SK-N-SH (cell line): Measurements from ENCODE around the gene TMEM11. TPM values are rescaled to one million over a fixed set of nuclear protein-coding genes. Genes with fewer than 3 reads are reported as not detected.
"Not testable (repeated sequence)": the region's sequence is repeated elsewhere in the genome, so short reads cannot be mapped to it uniquely, and the experiment has no call there.

Experiments used
- CTCF ChIA-PET: fragments of 300-600, 350-600 bp; formaldehyde crosslinking; extraction: SDS; loops from one replicate; lab custom pipeline; 2021; lab: Yijun Ruan, JAX
- POLR2A ChIA-PET: fragments of 350-600 bp; sonication (Branson Sonifier 250); formaldehyde crosslinking; extraction: SDS; loops from one replicate; lab custom pipeline; 2020; ENCODE audit warnings: antibody characterized with exemption, inconsistent platforms; lab: Yijun Ruan, JAX
- DNase-seq: peaks from one replicate; pipeline ENCODE4 v3.0.0; 2012
- H2AFZ ChIP-seq: fragments of 200-600 bp; sonication (generic); 2 replicates; pipeline ENCODE4 v1.8.1; 2016; ENCODE audit warnings: antibody characterized with exemption, mild to moderate bottlenecking, low read depth
- H3F3A ChIP-seq: fragments of 200-600 bp; sonication (generic); replicated peaks from 2 replicates; pipeline ENCODE3; 2016; ENCODE audit warnings: antibody characterized with exemption, mild to moderate bottlenecking; ENCODE audit not compliant: insufficient read depth
- H3K27ac ChIP-seq, 2 experiments: fragments of 200-500 bp in 1 of 2; fragments of 200-600 bp in 1 of 2; sonication (Bioruptor generic) in 1 of 2; sonication (generic), shearing (Covaris generic) in 1 of 2; 2 replicates each; pipeline versions ENCODE4 v1.5.1 to v1.6.1; 2014 to 2016; ENCODE audit warnings: low read depth in 2 of 2, inconsistent platforms in 1 of 2, low read length in 1 of 2, mild to moderate bottlenecking in 1 of 2, mixed read lengths in 1 of 2
- H3K27me3 ChIP-seq: fragments of 200-600 bp; sonication (generic), shearing (Covaris generic); 2 replicates; pipeline ENCODE4 v1.6.1; 2016; ENCODE audit warnings: mixed run types; ENCODE audit not compliant: insufficient read depth
- H3K36me3 ChIP-seq, 2 experiments: fragments of 200-500 bp in 1 of 2; fragments of 200-600 bp in 1 of 2; sonication (Bioruptor generic) in 1 of 2; sonication (generic) in 1 of 2; replicated peaks in 1 of 2; 2 replicates each; pipeline versions ENCODE3 to v1.5.1; 2014 to 2016; ENCODE audit warnings: low read length in 1 of 2, mild to moderate bottlenecking in 1 of 2; ENCODE audit not compliant: insufficient read depth in 2 of 2, control insufficient read depth in 1 of 2
- H3K4me1 ChIP-seq, 2 experiments: fragments of 200-500 bp in 1 of 2; fragments of 200-600 bp in 1 of 2; sonication (Bioruptor generic) in 1 of 2; sonication (generic), shearing (Covaris generic) in 1 of 2; 2 replicates each; pipeline versions ENCODE4 v1.5.1 to v1.6.1; 2014 to 2016; ENCODE audit warnings: low read depth in 1 of 2, low read length in 1 of 2, mixed run types in 1 of 2; ENCODE audit not compliant: insufficient read depth in 2 of 2, control insufficient read depth in 1 of 2
- H3K4me2 ChIP-seq: fragments of 200-600 bp; sonication (generic), shearing (Covaris generic); 2 replicates; pipeline ENCODE4 v1.6.1; 2017; ENCODE audit warnings: mixed run types
- H3K4me3 ChIP-seq, 2 experiments: fragments of 200-500 bp in 1 of 2; fragments of 200-600 bp in 1 of 2; sonication (Bioruptor generic) in 1 of 2; sonication (generic), shearing (Covaris generic) in 1 of 2; 2 replicates each; pipeline versions ENCODE4 v1.5.1 to v1.8.1; 2014 to 2016; ENCODE audit warnings: low read depth in 2 of 2, inconsistent platforms in 1 of 2, low read length in 1 of 2, mild to moderate bottlenecking in 1 of 2, mixed read lengths in 1 of 2, moderate library complexity in 1 of 2
- H3K79me2 ChIP-seq: fragments of 200-600 bp; sonication (generic); 2 replicates; pipeline ENCODE4 v1.8.1; 2017; ENCODE audit warnings: mild to moderate bottlenecking; ENCODE audit not compliant: insufficient read depth
- H3K9ac ChIP-seq: fragments of 200-600 bp; sonication (generic); 2 replicates; pipeline ENCODE4 v1.6.1; 2017; ENCODE audit warnings: mixed run types
- H3K9me2 ChIP-seq: fragments of 200-600 bp; sonication (generic); 2 replicates; pipeline ENCODE4 v1.6.1; 2017; ENCODE audit warnings: mixed run types
- H3K9me3 ChIP-seq: fragments of 200-600 bp; sonication (generic); 2 replicates; pipeline ENCODE4 v1.6.1; 2017; ENCODE audit warnings: mixed run types, mild to moderate bottlenecking, moderate library complexity
- H4K20me1 ChIP-seq: fragments of 200-600 bp; sonication (generic); 2 replicates; pipeline ENCODE4 v1.6.1; 2017; ENCODE audit warnings: mild to moderate bottlenecking, mixed run types; ENCODE audit not compliant: insufficient read depth
- CHD2 ChIP-seq: fragments of 150-350 bp; IDR thresholded peaks from 2 replicates; pipeline ENCODE4 v1.6.1; 2018; ENCODE audit warnings: low read length; ENCODE audit not compliant: partially characterized antibody
- ELF1 ChIP-seq: IDR thresholded peaks from 2 replicates; pipeline ENCODE4 v1.4.0; 2012
- JUND ChIP-seq: IDR thresholded peaks from 2 replicates; pipeline ENCODE4 v1.4.0; 2012
- MXI1 ChIP-seq: IDR thresholded peaks from 2 replicates; pipeline ENCODE4 v1.6.1; 2012; ENCODE audit warnings: mild to moderate bottlenecking, low read depth, low read length, improper control_type of control experiment
- NRF1 ChIP-seq: IDR thresholded peaks from 2 replicates; pipeline ENCODE4 v1.6.1; 2012; ENCODE audit warnings: low read depth, mild to moderate bottlenecking, low read length
- POLR2AphosphoS5 ChIP-seq: IDR thresholded peaks from 2 replicates; pipeline ENCODE4 v1.6.1; 2012; ENCODE audit warnings: low read depth, low read length
- TAF1 ChIP-seq: IDR thresholded peaks from 2 replicates; pipeline ENCODE4 v1.6.1; 2012; ENCODE audit warnings: low read depth, mild to moderate bottlenecking, low read length, moderate library complexity, borderline replicate concordance
- YY1 ChIP-seq: IDR thresholded peaks from 2 replicates; pipeline ENCODE4 v1.4.0; 2012; ENCODE audit warnings: low read depth, mild to moderate bottlenecking
- WGBS: methylation state at CpG from one replicate; pipeline ENCODE4 v1.1.6; 2017; ENCODE audit warnings: low lambda C conversion rate; 5-methylcytosine and 5-hydroxymethylcytosine counted together
- polyA plus RNA-seq, 3 experiments: library from polyadenylated mRNA; depleted of rRNA; stranded (reverse); fragments of >200 nt; gene quantifications; 2 replicates each; pipeline ENCODE4 v1.2.3, GENCODE V29; 2012
- TF ChIP-seq, protein P1 (sequence below): IDR thresholded peaks from 2 replicates; pipeline ENCODE4; 2012
- TF ChIP-seq, protein P2 (sequence below): fragments of 200-600 bp; sonication (generic); IDR thresholded peaks from 2 replicates; pipeline ENCODE4 v1.6.1; 2017; ENCODE audit warnings: antibody characterized with exemption, mild to moderate bottlenecking, moderate library complexity
- TF ChIP-seq, protein P3 (sequence below): fragments of 150-350 bp; IDR thresholded peaks from 2 replicates; pipeline ENCODE4 v1.6.1; 2017; ENCODE audit warnings: antibody characterized with exemption, low read length, low read depth, borderline replicate concordance

Gene TMEM11
- polyA plus RNA-seq, 1 of the 3 experiments (the other 2 are of a cell fraction), result 52.3 TPM

DNA sequence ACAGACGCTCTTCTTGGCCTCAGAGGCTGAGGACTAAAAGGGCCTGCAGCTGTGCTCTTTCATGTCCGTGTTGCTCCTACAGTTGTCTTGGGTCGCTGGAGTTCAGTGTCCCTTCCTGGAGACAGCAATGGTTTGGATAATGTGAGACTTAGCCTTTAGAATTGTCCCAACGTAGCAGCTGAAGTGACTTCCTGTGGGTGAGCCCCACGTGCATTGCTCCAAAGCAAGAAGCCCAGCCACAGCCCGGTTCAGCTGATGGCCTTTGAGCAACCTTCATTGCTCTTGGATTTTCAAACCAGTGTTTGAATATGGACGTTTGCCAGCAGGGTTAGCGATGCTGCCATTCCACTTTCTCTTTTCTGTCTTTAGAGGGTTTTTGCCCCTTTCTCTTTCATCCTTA lies 19.7 kb downstream of the TMEM11 start:
- CTCF ChIA-PET, result interaction anchor here (1.2 to 2.0 kb wide), 6 partner anchors 10 to 75 kb away, joined by 3 to 8 read pairs (median 4); no protein-coding TSS in a partner anchor
- H3K27ac ChIP-seq, result peak overlapping the region in 1 of 2 experiments; percentile 40; a peak in 2 of 4 replicates

DNA sequence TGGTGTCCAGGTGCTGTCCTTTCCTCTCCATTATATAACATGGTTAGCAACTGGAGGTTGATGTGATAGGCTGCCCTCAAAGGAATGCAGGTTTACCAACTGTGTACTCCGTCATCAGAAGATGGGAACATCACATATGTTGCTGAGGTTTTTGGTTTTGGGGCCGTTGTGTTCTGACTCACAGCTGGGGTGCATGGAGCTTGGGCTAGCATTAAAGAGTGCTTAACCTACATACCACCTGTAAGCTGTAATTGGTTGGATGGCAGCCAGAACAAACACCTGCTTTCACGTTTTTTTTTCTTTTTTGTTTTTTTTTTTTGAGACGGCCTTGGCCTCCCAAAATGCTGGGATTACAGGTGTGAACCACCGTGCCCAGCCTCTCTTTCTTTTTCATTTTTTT lies 20.9 kb downstream of the TMEM11 start:
- H3K9me2 ChIP-seq, result no peaks in the 10 kb centered on the region
- H3K9me3 ChIP-seq, result no peaks in the 10 kb centered on the region
- no peak overlapping the region for H3K27ac ChIP-seq
- POLR2A ChIA-PET, result no interaction called here
- H3K9ac ChIP-seq, result no peak overlapping the region
- H3K27me3 ChIP-seq, result no peaks in the 10 kb centered on the region
- 90% methylated on average over 5 of the region's 5 CpGs for WGBS
- peaks cover 14% of the 10 kb centered on the region for H4K20me1 ChIP-seq
- no peak overlapping the region for H3K4me3 ChIP-seq
- H3K36me3 ChIP-seq, result peaks cover 4 to 11% of the 10 kb centered on the region in 2 experiments
- no peak overlapping the region for H3K4me2 ChIP-seq
- peaks cover 16% of the 10 kb centered on the region; the same call in 1 of the 2 replicates for H3K79me2 ChIP-seq
- CTCF ChIA-PET, result no interaction called here
- DNase-seq, result no peak
- H2AFZ ChIP-seq, result no peak overlapping the region
- H3K4me1 ChIP-seq, result peaks cover 0 to 17% of the 10 kb centered on the region in 2 experiments; a peak in 1 of 4 replicates
- no peak for TF ChIP-seq TAF1
- TF ChIP-seq, protein P1, sequence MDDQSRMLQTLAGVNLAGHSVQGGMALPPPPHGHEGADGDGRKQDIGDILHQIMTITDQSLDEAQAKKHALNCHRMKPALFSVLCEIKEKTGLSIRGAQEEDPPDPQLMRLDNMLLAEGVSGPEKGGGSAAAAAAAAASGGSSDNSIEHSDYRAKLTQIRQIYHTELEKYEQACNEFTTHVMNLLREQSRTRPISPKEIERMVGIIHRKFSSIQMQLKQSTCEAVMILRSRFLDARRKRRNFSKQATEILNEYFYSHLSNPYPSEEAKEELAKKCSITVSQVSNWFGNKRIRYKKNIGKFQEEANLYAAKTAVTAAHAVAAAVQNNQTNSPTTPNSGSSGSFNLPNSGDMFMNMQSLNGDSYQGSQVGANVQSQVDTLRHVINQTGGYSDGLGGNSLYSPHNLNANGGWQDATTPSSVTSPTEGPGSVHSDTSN, result no peak
- TF ChIP-seq, protein P2, sequence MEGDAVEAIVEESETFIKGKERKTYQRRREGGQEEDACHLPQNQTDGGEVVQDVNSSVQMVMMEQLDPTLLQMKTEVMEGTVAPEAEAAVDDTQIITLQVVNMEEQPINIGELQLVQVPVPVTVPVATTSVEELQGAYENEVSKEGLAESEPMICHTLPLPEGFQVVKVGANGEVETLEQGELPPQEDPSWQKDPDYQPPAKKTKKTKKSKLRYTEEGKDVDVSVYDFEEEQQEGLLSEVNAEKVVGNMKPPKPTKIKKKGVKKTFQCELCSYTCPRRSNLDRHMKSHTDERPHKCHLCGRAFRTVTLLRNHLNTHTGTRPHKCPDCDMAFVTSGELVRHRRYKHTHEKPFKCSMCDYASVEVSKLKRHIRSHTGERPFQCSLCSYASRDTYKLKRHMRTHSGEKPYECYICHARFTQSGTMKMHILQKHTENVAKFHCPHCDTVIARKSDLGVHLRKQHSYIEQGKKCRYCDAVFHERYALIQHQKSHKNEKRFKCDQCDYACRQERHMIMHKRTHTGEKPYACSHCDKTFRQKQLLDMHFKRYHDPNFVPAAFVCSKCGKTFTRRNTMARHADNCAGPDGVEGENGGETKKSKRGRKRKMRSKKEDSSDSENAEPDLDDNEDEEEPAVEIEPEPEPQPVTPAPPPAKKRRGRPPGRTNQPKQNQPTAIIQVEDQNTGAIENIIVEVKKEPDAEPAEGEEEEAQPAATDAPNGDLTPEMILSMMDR, result no peak
- TF ChIP-seq JUND, result no peak
- TF ChIP-seq YY1, result no peak
- peaks cover 4% of the 10 kb centered on the region for H3F3A ChIP-seq

More for the DNA sequence above, 19.7 kb downstream of the TMEM11 start:
- H3K27me3 ChIP-seq, result no peaks in the 10 kb centered on the region
- no peak overlapping the region for H3K4me2 ChIP-seq
- H3K79me2 ChIP-seq, result peaks cover 28% of the 10 kb centered on the region
- peaks cover 0 to 17% of the 10 kb centered on the region in 2 experiments; a peak in 1 of 4 replicates for H3K4me1 ChIP-seq
- H3F3A ChIP-seq, result peaks cover 4% of the 10 kb centered on the region
- H3K9ac ChIP-seq, result no peak overlapping the region
- peak; percentile 39 for DNase-seq
- no peak overlapping the region for H2AFZ ChIP-seq
- WGBS, result 65% methylated on average over 8 of the region's 8 CpGs
- H4K20me1 ChIP-seq, result peaks cover 20% of the 10 kb centered on the region
- no peak overlapping the region for H3K4me3 ChIP-seq
- no peaks in the 10 kb centered on the region for H3K9me3 ChIP-seq
- POLR2A ChIA-PET, result interaction anchor here (0.9 kb wide), 1 partner anchor 17 kb away, joined by 3 read pairs; no protein-coding TSS in a partner anchor
- TF ChIP-seq POLR2AphosphoS5, result no peak
- no peak for TF ChIP-seq JUND
- TF ChIP-seq MXI1, result no peak
- no peak for TF ChIP-seq ELF1
- TF ChIP-seq, protein P1, result no peak
- no peak for TF ChIP-seq CHD2
- TF ChIP-seq NRF1, result no peak
- TF ChIP-seq, protein P3, sequence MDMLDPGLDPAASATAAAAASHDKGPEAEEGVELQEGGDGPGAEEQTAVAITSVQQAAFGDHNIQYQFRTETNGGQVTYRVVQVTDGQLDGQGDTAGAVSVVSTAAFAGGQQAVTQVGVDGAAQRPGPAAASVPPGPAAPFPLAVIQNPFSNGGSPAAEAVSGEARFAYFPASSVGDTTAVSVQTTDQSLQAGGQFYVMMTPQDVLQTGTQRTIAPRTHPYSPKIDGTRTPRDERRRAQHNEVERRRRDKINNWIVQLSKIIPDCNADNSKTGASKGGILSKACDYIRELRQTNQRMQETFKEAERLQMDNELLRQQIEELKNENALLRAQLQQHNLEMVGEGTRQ, result no peak
- TF ChIP-seq, all 33 proteins: peak for 0
- Histone ChIP-seq H3K9me2 (no peaks in the 10 kb centered on the region), H3K36me3 (peaks cover 4 to 14% of the 10 kb centered on the region in 2 experiments)

DNA sequence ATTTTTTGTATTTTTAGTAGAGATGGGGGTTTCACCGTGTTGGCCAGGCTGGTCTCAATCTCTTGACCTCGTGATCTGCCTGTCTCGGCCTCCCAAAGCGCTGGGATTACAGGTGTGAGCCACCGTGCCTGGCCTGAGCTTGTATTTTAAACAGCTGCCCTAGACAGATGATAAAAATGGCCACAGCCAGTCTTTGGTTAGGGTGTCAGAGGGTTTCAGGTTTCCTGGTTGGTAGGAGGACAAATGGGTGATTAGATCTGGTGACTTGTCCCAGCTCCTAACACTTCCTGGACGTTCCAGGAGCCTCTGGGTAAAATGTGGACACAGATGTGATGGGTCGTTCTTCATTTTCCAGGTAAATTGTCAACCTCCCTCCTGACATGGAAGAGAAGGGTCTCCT lies 21.5 kb downstream of the TMEM11 start:
- H3F3A ChIP-seq, H3K4me3 ChIP-seq, DNase-seq, H3K9me3 ChIP-seq, H3K9me2 ChIP-seq, H4K20me1 ChIP-seq, CTCF ChIA-PET, H3K36me3 ChIP-seq, H3K79me2 ChIP-seq, POLR2A ChIA-PET, H3K4me2 ChIP-seq, H3K27ac ChIP-seq, H3K9ac ChIP-seq, H3K27me3 ChIP-seq, H2AFZ ChIP-seq: not testable (repeated sequence)
- 99% methylated on average over 7 of the region's 7 CpGs for whole genome bisulfite sequencing
- peaks cover 0 to 17% of the 10 kb centered on the region in 2 experiments; a peak in 1 of 4 replicates for H3K4me1 ChIP-seq
